Ectodermal cell (in vitro differentiated cells): ENCODE data around the gene SARNP.
"Not testable (repeated sequence)": the region's sequence is repeated elsewhere in the genome, so short reads cannot be mapped to it uniquely, and the experiment has no call there.

Experiments
- H3K27ac ChIP-seq: 2 replicates; pipeline ENCODE4 v1.7.0; 2013; ENCODE audit warnings: mild to moderate bottlenecking, low read depth, low read length; ENCODE audit not compliant: insufficient read depth, poor library complexity, severe bottlenecking
- H3K27me3 ChIP-seq: 2 replicates; pipeline ENCODE4 v1.7.0; 2013; ENCODE audit warnings: mild to moderate bottlenecking, low read length; ENCODE audit not compliant: insufficient read depth, control insufficient read depth, poor library complexity, severe bottlenecking
- H3K36me3 ChIP-seq: one replicate; pipeline ENCODE4 v1.7.0; 2013; ENCODE audit warnings: low read length; ENCODE audit not compliant: control insufficient read depth, insufficient read depth
- H3K4me1 ChIP-seq: one replicate; pipeline ENCODE4 v1.7.0; 2013; ENCODE audit warnings: low read length; ENCODE audit not compliant: control insufficient read depth, insufficient read depth
- H3K4me3 ChIP-seq: 2 replicates; pipeline ENCODE4 v1.7.0; 2013; ENCODE audit warnings: low read depth, low read length, control low read depth; ENCODE audit not compliant: insufficient read depth
- H3K9me3 ChIP-seq: 2 replicates; pipeline ENCODE4 v1.7.0; 2013; ENCODE audit warnings: mild to moderate bottlenecking, low read length, moderate library complexity; ENCODE audit not compliant: control insufficient read depth
- WGBS, 2 experiments: methylation state at CpG; one replicate each; pipeline ENCODE4 v1.1.7; 2013; ENCODE audit warnings: missing lambda C conversion rate in 2 of 2; 5-methylcytosine and 5-hydroxymethylcytosine counted together

Gene SARNP

GRCh38 chr12:55762646-55763045 is 54.9 kb downstream of the SARNP start:
- H3K4me1 ChIP-seq: no peaks in the 10 kb centered on the region
- H3K36me3 ChIP-seq: peaks cover 24% of the 10 kb centered on the region
- no peak overlapping the region for H3K27ac ChIP-seq
- no peaks in the 10 kb centered on the region for H3K27me3 ChIP-seq
- no peak overlapping the region for H3K4me3 ChIP-seq
- H3K9me3 ChIP-seq: no peaks in the 10 kb centered on the region

DNA sequence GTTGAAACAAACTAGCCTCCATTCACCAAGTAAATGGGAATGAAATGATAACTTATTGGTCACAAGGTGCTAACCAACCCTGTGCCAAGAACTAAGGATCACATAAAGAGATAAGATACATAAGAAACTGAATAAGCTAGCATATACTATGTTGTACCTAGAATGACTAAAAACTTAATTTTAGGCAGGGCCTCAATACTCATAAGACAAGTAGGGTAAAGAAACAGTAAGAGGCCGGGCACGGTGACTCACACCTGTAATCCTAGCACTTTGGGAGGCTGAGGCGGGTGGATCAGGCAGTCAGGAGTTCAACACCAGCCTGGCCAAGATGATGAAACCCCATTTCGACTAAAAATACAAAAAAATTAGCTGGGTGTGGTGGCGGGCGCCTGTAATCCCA is 56.9 kb downstream of the SARNP start:
- no peaks in the 10 kb centered on the region for H3K27me3 ChIP-seq
- H3K9me3 ChIP-seq: no peaks in the 10 kb centered on the region
- peaks cover 5% of the 10 kb centered on the region for H3K4me1 ChIP-seq
- WGBS, 2 experiments: 92 to 96% methylated on average over 6 of the region's 6 CpGs
- H3K36me3 ChIP-seq: peaks cover 28% of the 10 kb centered on the region
- H3K27ac ChIP-seq: no peak overlapping the region
- H3K4me3 ChIP-seq: no peak overlapping the region

GRCh38 chr12:55758575-55758974 is 58.9 kb downstream of the SARNP start:
- H3K9me3 ChIP-seq: not testable (repeated sequence)

GRCh38 chr12:55757701-55758100 is 59.8 kb downstream of the SARNP start:
- H3K4me1 ChIP-seq: peaks cover 5% of the 10 kb centered on the region
- WGBS, 2 experiments: 45 to 59% methylated on average over 2 of the region's 2 CpGs
- H3K4me3 ChIP-seq: no peak overlapping the region
- no peaks in the 10 kb centered on the region for H3K27me3 ChIP-seq
- no peaks in the 10 kb centered on the region for H3K9me3 ChIP-seq
- H3K27ac ChIP-seq: peak overlapping the region; percentile 31
- H3K36me3 ChIP-seq: peaks cover 34% of the 10 kb centered on the region

More at GRCh38 chr12:55758575-55758974, 58.9 kb downstream of the SARNP start:
- peaks cover 28% of the 10 kb centered on the region for H3K36me3 ChIP-seq
- H3K27ac ChIP-seq, H3K4me1 ChIP-seq, H3K27me3 ChIP-seq, H3K4me3 ChIP-seq: not testable (repeated sequence)
- WGBS, 2 experiments: 93 to 96% methylated on average over 4 of the region's 4 CpGs

GRCh38 chr12:55755246-55755645 is 62.3 kb downstream of the SARNP start:
- Histone ChIP-seq H3K4me3 (no peak overlapping the region), H3K27ac (no peak overlapping the region), H3K27me3 (no peaks in the 10 kb centered on the region), H3K36me3 (peaks cover 50% of the 10 kb centered on the region), H3K9me3 (no peaks in the 10 kb centered on the region), H3K4me1 (peaks cover 5% of the 10 kb centered on the region)
- 83 to 100% methylated on average over 2 of the region's 2 CpGs for WGBS, 2 experiments

- H3K27me3 ChIP-seq: no peaks in the 10 kb centered on the region
- H3K4me3 ChIP-seq: no peak overlapping the region
- WGBS, 2 experiments: 95% methylated on average over 18 of the region's 18 CpGs
- H3K4me1 ChIP-seq: peaks cover 28% of the 10 kb centered on the region
- H3K27ac ChIP-seq: no peak overlapping the region
- H3K36me3 ChIP-seq: peaks cover 54% of the 10 kb centered on the region
- no peaks in the 10 kb centered on the region for H3K9me3 ChIP-seq
Measured at GRCh38 chr12:55748230-55748993, 69.1 kb downstream of the SARNP start.

DNA sequence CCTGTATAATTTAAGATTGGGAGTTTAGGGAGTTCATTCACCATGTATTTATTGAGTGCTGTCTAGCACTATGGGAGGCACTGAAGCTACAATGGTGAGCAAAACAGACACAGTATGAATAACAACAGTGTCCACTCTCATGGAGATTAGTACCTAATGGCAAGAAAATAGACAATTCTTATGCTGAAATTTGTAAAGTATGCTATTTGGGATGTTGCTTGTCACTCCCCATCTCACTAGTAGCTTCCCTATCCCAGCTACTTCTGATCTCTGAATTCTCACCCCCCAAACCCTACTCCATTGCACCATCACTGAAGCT is 70.7 kb downstream of the SARNP start:
- H3K27ac ChIP-seq: no peak overlapping the region
- peaks cover 32% of the 10 kb centered on the region for H3K4me1 ChIP-seq

GRCh38 chr12:55746174-55746912 is 71.2 kb downstream of the SARNP start:
- peaks cover 34% of the 10 kb centered on the region for H3K36me3 ChIP-seq
- WGBS, 2 experiments: 19 to 30% methylated on average over 3 of the region's 3 CpGs

More for the DNA sequence above, 70.7 kb downstream of the SARNP start:
- H3K27me3 ChIP-seq: no peaks in the 10 kb centered on the region
- peaks cover 39% of the 10 kb centered on the region for H3K36me3 ChIP-seq
- peak overlapping the region; percentile 31 for H3K4me3 ChIP-seq
- H3K9me3 ChIP-seq: no peaks in the 10 kb centered on the region

DNA sequence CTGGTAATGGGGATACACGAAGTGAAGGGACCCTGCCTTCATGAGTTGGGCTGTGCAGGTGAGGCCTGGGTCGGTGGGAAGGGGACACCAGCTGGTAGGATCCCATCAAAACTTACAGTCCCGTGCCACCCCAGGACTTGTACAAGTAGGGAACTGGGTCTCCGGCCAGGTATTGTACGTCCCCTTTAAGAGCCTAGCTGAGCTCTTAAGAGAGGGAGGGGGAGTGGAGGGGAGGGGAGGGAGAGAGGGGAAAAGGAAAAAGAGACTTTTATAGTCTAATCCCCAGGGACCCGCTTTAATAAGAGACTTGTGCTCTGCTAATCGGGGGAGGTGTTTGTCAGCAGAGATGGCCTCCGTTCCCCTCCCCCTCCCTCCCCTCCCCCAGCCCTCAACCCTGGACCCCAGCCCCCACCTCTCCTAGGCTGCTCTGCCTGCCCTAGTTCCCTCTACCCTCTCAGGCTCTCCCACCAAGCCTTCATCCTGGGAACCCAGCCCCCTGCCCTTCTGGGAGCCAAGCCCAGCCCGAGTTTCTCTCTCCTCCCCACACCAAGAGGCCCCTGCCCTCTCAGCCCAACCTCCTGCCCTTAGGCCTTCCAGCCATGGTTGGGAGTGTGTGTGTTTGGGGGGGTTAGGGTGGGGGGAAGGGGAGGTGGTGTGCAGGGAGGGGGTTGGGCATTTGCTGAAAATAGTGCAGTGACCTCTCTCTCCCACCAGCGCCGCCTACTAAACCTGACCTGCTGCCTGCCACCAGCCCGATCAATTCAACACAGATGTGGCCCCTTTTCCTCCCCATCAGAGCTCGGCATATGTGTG is 72.0 kb downstream of the SARNP start:
- Histone ChIP-seq H3K4me1 (peaks cover 35% of the 10 kb centered on the region), H3K36me3 (peaks cover 26% of the 10 kb centered on the region), H3K27ac (peak overlapping the region; percentile 82), H3K9me3 (no peaks in the 10 kb centered on the region), H3K4me3 (peak overlapping the region; percentile 96), H3K27me3 (no peaks in the 10 kb centered on the region)
- 0% methylated on average over 11 to 12 of the region's 13 CpGs for WGBS, 2 experiments

More at GRCh38 chr12:55746174-55746912, 71.2 kb downstream of the SARNP start:
- no peaks in the 10 kb centered on the region for H3K27me3 ChIP-seq
- peak overlapping the region; percentile 82 for H3K27ac ChIP-seq
- peak overlapping the region; percentile 31 for H3K4me3 ChIP-seq
- peaks cover 35% of the 10 kb centered on the region for H3K4me1 ChIP-seq
- H3K9me3 ChIP-seq: no peaks in the 10 kb centered on the region
